NCI-H748 (cell line): ENCODE results near the gene MRPL21.
"Not testable (repeated sequence)": the region's sequence is repeated elsewhere in the genome, so short reads cannot be mapped to it uniquely, and the experiment has no call there.

Experiments
- DNase-seq: peaks from one replicate; lab custom pipeline; 2025; ENCODE audit not compliant: unreplicated experiment; lab: John Stamatoyannopoulos, UW

The MRPL21 gene

GRCh38 chr11:68911731-68912130, 8.1 kb upstream of the MRPL21 start:
- DNase-seq: no peak

- no peak for DNase-seq
These were observed 7.3 kb upstream of the MRPL21 start for GRCh38 chr11:68910965-68911364.

- no peak for DNase-seq
These were observed 4.6 kb upstream of the MRPL21 start for GRCh38 chr11:68908273-68908672.

GRCh38 chr11:68905421-68906360, 2.1 kb upstream of the MRPL21 start:
- no peak for DNase-seq

GRCh38 chr11:68904248-68904847, 716 bp upstream of the MRPL21 start:
- peak; percentile 51 for DNase-seq

GRCh38 chr11:68900835-68901381, 2.7 kb downstream of the MRPL21 start:
- no peak for DNase-seq

GRCh38 chr11:68897441-68897840, 6.2 kb downstream of the MRPL21 start:
- DNase-seq: no peak

- no peak for DNase-seq
These were observed 7.3 kb downstream of the MRPL21 start for GRCh38 chr11:68896171-68896959.

- no peak for DNase-seq
These were observed 10.3 kb downstream of the MRPL21 start for GRCh38 chr11:68893282-68893681.

GRCh38 chr11:68892576-68892975, 11.1 kb downstream of the MRPL21 start:
- DNase-seq: no peak

GRCh38 chr11:68891351-68891948, 12.2 kb downstream of the MRPL21 start:
- no peak for DNase-seq

GRCh38 chr11:68890490-68891231, 13.0 kb downstream of the MRPL21 start:
- DNase-seq: no peak

- DNase-seq: no peak
These were observed 13.6 kb downstream of the MRPL21 start for GRCh38 chr11:68889948-68890446.

GRCh38 chr11:68884827-68885226, 18.8 kb downstream of the MRPL21 start:
- DNase-seq: not testable (repeated sequence)

- DNase-seq: no peak
These were observed 21.2 kb downstream of the MRPL21 start for GRCh38 chr11:68882391-68882790.

GRCh38 chr11:68881320-68881719, 22.3 kb downstream of the MRPL21 start:
- no peak for DNase-seq

GRCh38 chr11:68880851-68881250, 22.8 kb downstream of the MRPL21 start:
- DNase-seq: no peak

GRCh38 chr11:68878022-68878421, 25.6 kb downstream of the MRPL21 start:
- DNase-seq: no peak

GRCh38 chr11:68872216-68873003, 31.2 kb downstream of the MRPL21 start:
- no peak for DNase-seq
